Measurements from ENCODE around the gene CYLD.

Gene CYLD

GRCh38 chr16:50802000-50802399 lies 60.1 kb downstream of the CYLD start:
- Histone ChIP-seq H3K27ac (ENCODE audit: poor library complexity, severe bottlenecking) (no peak overlapping the region), H3K27me3 (ENCODE audit: insufficient read depth, poor library complexity, severe bottlenecking) (no peaks in the 10 kb centered on the region), H3K4me1 (ENCODE audit: insufficient read depth, poor library complexity, severe bottlenecking) (no peaks in the 10 kb centered on the region), H3K4me3 (ENCODE audit: severe bottlenecking) (no peak overlapping the region), H3K9me3 (ENCODE audit: severe bottlenecking) (no peaks in the 10 kb centered on the region), H3K36me3 (ENCODE audit: low read depth) (no peaks in the 10 kb centered on the region)
- ATAC-seq (ENCODE audit: low read depth) (no peak), DNase-seq (ENCODE audit: low spot score) (no peak)
- TF ChIP-seq CTCF (IDR thresholded peaks at IDR 0.05; ENCODE audit: poor library complexity, severe bottlenecking), result no peak

- Histone ChIP-seq H3K27me3 (ENCODE audit: insufficient read depth, poor library complexity, severe bottlenecking) (no peaks in the 10 kb centered on the region), H3K4me3 (ENCODE audit: severe bottlenecking) (no peak overlapping the region), H3K9me3 (ENCODE audit: severe bottlenecking) (no peaks in the 10 kb centered on the region), H3K36me3 (ENCODE audit: low read depth) (no peaks in the 10 kb centered on the region), H3K4me1 (ENCODE audit: insufficient read depth, poor library complexity, severe bottlenecking) (no peaks in the 10 kb centered on the region), H3K27ac (ENCODE audit: poor library complexity, severe bottlenecking) (no peak overlapping the region)
- TF ChIP-seq CTCF (IDR thresholded peaks at IDR 0.05; ENCODE audit: poor library complexity, severe bottlenecking), result no peak
- ATAC-seq (ENCODE audit: low read depth) (no peak), DNase-seq (ENCODE audit: low spot score) (no peak)
Measured at GRCh38 chr16:50802961-50803360, 61.1 kb downstream of the CYLD start.

GRCh38 chr16:50804290-50804907 lies 62.5 kb downstream of the CYLD start:
- H3K4me3 ChIP-seq (ENCODE audit: severe bottlenecking), result no peak overlapping the region

GRCh38 chr16:50806099-50807062 lies 64.5 kb downstream of the CYLD start:
- Histone ChIP-seq H3K4me1 (ENCODE audit: insufficient read depth, poor library complexity, severe bottlenecking) (no peaks in the 10 kb centered on the region), H3K4me3 (ENCODE audit: severe bottlenecking) (peak overlapping the region; percentile 19), H3K27me3 (ENCODE audit: insufficient read depth, poor library complexity, severe bottlenecking) (no peaks in the 10 kb centered on the region), H3K27ac (ENCODE audit: poor library complexity, severe bottlenecking) (no peak overlapping the region), H3K9me3 (ENCODE audit: severe bottlenecking) (no peaks in the 10 kb centered on the region), H3K36me3 (ENCODE audit: low read depth) (no peaks in the 10 kb centered on the region)
- ATAC-seq (ENCODE audit: low read depth) (peak; percentile 93), DNase-seq (ENCODE audit: low spot score) (no peak)
- TF ChIP-seq CTCF (IDR thresholded peaks at IDR 0.05; ENCODE audit: poor library complexity, severe bottlenecking), result peak; percentile 99

More at GRCh38 chr16:50804290-50804907, 62.5 kb downstream of the CYLD start:
- no peaks in the 10 kb centered on the region for H3K36me3 ChIP-seq (ENCODE audit: low read depth)
- no peaks in the 10 kb centered on the region for H3K9me3 ChIP-seq (ENCODE audit: severe bottlenecking)
- no peaks in the 10 kb centered on the region for H3K4me1 ChIP-seq (ENCODE audit: insufficient read depth, poor library complexity, severe bottlenecking)
- H3K27ac ChIP-seq (ENCODE audit: poor library complexity, severe bottlenecking), result no peak overlapping the region
- H3K27me3 ChIP-seq (ENCODE audit: insufficient read depth, poor library complexity, severe bottlenecking), result no peaks in the 10 kb centered on the region
- TF ChIP-seq CTCF (IDR thresholded peaks at IDR 0.05; ENCODE audit: poor library complexity, severe bottlenecking), result no peak
- DNase-seq (ENCODE audit: low spot score), result no peak
- no peak for ATAC-seq (ENCODE audit: low read depth)

All from RWPE2 (cell line).